A549 treated with CpdA at 1 μM for 4 hours (cell line): ENCODE measurements around the gene CCZ1. TPM values are rescaled to one million over a fixed set of nuclear protein-coding genes. Genes with fewer than 3 reads are reported as not detected.

Experiments used
- total RNA-seq: library from RNA; stranded (reverse); fragments of 200-300 nt; extraction: Qiagen RNA extraction; gene quantifications from 5 replicates; pipeline ENCODE4 v1.2.3, GENCODE V29; 2022; ENCODE audit warnings: low read depth

Gene CCZ1
- total RNA-seq = 75.8 to 84.1 TPM (median 78.6 TPM) in 5 replicates

GRCh38 chr7:5898480-5899224 lies at the start of gene CCZ1:
Gene CCZ1 (plus strand): TSS chr7:5898733. CDS start chr7:5898800, 67 bp downstream.

GRCh38 chr7:5970347-5970911 lies 71.9 kb downstream of the CCZ1 start, which contains the start of gene RSPH10B:
Gene RSPH10B (minus strand): TSS chr7:5970689. CDS start chr7:5967116, 3,573 bp downstream.

Other genes with a start within 250 kb of the CCZ1 start
- gene RNF216, start 117.1 kb upstream of the CCZ1 start, total RNA-seq = 25.3 to 28.5 TPM (median 26.5 TPM) in 5 replicates
- not detected in 5 replicates for gene OCM, start 17.9 kb upstream of the CCZ1 start, total RNA-seq
- 0.08 to 0.33 TPM (median 0.19 TPM) in 4 of 5 replicates, not detected in the other for gene RSPH10B, start 72.0 kb downstream of the CCZ1 start, total RNA-seq
- 10.3 to 16.7 TPM (median 12.3 TPM) in 5 replicates for gene PMS2, start 110.3 kb downstream of the CCZ1 start, total RNA-seq
- gene AIMP2, start 110.5 kb downstream of the CCZ1 start, total RNA-seq = 84.2 to 98.3 TPM (median 96.0 TPM) in 5 replicates
- gene ANKRD61, start 132.6 kb downstream of the CCZ1 start, total RNA-seq = 0.38 to 0.90 TPM (median 0.61 TPM) in 5 replicates
- gene EIF2AK1, start 160.4 kb downstream of the CCZ1 start, total RNA-seq = 65.5 to 81.6 TPM (median 74.1 TPM) in 5 replicates
- gene USP42, start 206.2 kb downstream of the CCZ1 start, total RNA-seq = 6.4 to 8.8 TPM (median 7.8 TPM) in 5 replicates